Naive B cell (primary cell): Measurements from ENCODE around the gene RNF225. TPM values are rescaled to one million over a fixed set of nuclear protein-coding genes. Genes with fewer than 3 reads are reported as not detected.

Experiments used
- ATAC-seq, 2 donors: fragments of 150-1000 bp; cut with Tn5 transposase; 2 replicates each; pipeline ENCODE4 v1.10.0; 2021; ENCODE audit warnings: low read depth in 2 of 2, mild to moderate bottlenecking in 2 of 2, moderate library complexity in 2 of 2
- DNase-seq: peaks from one replicate; pipeline ENCODE4 v3.0.0; 2022
- H3K27ac Mint-ChIP-seq, 6 donors: one replicate each; pipeline ENCODE4 v1.8.0; 2020 to 2022; ENCODE audit warnings: mild to moderate bottlenecking in 6 of 6, mixed read lengths in 6 of 6, moderate library complexity in 5 of 6, inconsistent platforms in 2 of 6
- H3K27me3 Mint-ChIP-seq, 3 donors: one replicate each; pipeline ENCODE4 v1.8.0; 2021 to 2022; ENCODE audit warnings: mixed read lengths in 3 of 3, mild to moderate bottlenecking in 1 of 3
- H3K36me3 Mint-ChIP-seq, 2 donors: one replicate each; pipeline ENCODE4 v1.8.0; 2020 to 2022; ENCODE audit warnings: mixed read lengths in 2 of 2, inconsistent platforms in 1 of 2, mild to moderate bottlenecking in 1 of 2
- H3K4me1 Mint-ChIP-seq, 3 donors: one replicate each; pipeline ENCODE4 v1.8.0; 2020 to 2022; ENCODE audit warnings: mixed read lengths in 3 of 3, inconsistent platforms in 1 of 3, mild to moderate bottlenecking in 1 of 3, moderate library complexity in 1 of 3
- H3K4me3 Mint-ChIP-seq, 8 donors: one replicate each; pipeline ENCODE4 v1.8.0; 2020 to 2022; ENCODE audit warnings: mild to moderate bottlenecking in 8 of 8, mixed read lengths in 8 of 8, moderate library complexity in 8 of 8, inconsistent platforms in 2 of 8
- H3K9me3 Mint-ChIP-seq, 7 donors: one replicate each; pipeline ENCODE4 v1.8.0; 2020 to 2022; ENCODE audit warnings: mixed read lengths in 7 of 7, mild to moderate bottlenecking in 5 of 7, inconsistent platforms in 2 of 7, moderate library complexity in 1 of 7
- polyA plus RNA-seq, 6 donors: library from polyadenylated mRNA; unstranded; fragments of 300-500 nt; fragmentation: Illumina TruSeq; gene quantifications; one replicate each; pipeline ENCODE4 v1.2.3, GENCODE V29; 2021; ENCODE audit warnings: low read depth in 6 of 6

Gene RNF225
- polyA plus RNA-seq, 6 donors from 2014 or later: not detected

DNA sequence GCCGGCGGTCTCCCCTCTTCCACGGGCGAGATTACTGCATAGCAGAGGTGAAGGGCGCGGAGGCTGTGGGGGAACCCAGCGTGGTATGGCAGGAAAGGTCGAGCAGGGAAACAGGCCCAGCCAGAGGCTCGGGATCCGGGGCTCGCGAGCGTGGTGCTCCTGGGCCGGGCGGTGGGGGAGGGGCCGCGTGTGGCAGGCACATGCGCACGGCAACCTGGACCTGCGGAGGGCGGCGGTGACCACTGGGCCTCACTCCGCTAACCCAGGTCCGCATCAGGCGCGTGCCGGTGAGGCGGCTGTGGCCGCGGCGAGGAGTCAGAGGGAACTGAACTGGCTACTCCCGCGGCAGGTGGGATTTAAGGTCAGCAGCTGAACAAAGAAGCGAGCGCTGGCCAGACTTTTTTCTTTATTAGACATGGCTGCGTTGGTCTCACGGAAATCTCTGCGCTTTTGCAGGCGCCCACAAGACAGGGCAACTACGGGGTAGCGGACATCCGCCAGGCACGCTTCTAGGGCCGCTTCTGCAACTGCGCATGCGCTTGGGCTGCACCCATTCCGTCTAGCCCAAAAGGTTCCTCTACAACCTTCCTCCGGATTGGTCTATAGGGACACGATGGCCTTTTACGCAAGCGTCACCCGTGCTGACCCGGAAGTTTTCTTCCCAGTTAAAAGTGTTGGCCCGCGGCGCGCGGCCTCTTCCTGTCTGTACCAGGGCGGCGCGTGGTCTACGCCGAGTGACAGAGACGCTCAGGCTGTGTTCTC, 8.7 kb upstream of the RNF225 start, which contains the start of gene RPS5:
TSS of gene RPS5 (plus strand) at position 694 of the 762 bp plus-strand sequence. CDS start 869 bp downstream, outside the sequence.
- H3K4me3 Mint-ChIP-seq: peak within 1 kb of the TSS; percentile 88 to 98 (median 96)
- no peaks in the 10 kb centered on the region for H3K9me3 Mint-ChIP-seq
- H3K4me1 Mint-ChIP-seq: peaks cover 18 to 57% (median 41%) of the 10 kb centered on the region in 3 donors
- DNase-seq (peak; percentile 94), ATAC-seq (peak; percentile 88 to 90)
- H3K36me3 Mint-ChIP-seq: peaks cover 0 to 6% of the 10 kb centered on the region in 2 donors
- H3K27me3 Mint-ChIP-seq: no peaks in the 10 kb centered on the region
- peak within 1 kb of the TSS; percentile 98 to 99 (median 98) for H3K27ac Mint-ChIP-seq

DNA sequence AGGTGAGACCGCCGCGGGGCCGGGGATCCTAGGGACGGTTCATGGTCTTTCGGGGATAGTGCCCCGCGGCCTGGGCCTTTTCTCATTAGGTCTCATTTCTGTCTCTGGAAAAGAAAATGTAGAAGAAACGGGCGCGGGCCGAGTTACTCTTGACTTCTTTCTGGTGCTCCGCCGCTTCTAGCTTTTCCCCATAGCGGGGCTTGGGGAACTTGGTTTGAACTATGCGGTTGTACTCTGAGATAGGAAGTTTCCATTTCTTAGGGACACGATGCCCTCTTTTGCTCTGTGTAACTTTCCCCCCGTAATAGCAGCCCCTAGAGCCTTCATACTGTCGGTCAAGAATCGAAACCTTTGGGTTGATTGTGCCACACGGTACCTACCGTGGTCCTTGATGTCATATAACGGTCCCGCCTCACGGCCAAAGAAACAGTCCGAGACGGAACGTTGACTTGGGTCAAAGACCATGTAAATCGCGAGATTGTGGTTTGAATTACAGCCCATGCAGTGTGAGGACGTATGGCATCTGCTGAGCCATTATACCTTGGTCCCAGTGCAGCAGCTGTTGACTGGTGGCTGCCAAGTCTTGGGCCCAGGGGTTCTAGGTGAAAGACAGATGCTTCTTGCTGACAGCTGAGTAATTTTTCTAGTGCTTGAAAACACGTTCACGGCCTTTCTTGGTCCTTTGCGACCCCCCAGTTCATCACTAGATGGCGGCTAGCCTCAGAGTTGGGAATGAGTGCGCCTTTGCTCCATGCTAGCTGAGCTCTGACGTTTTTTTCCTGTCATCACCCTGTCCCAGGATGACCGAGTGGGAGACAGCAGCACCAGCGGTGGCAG, 7.9 kb upstream of the RNF225 start:
- no peaks in the 10 kb centered on the region for H3K9me3 Mint-ChIP-seq
- peaks cover 0 to 6% of the 10 kb centered on the region in 2 donors for H3K36me3 Mint-ChIP-seq
- peak overlapping the region; percentile 88 to 98 (median 96) for H3K4me3 Mint-ChIP-seq
- ATAC-seq (peak in 1 of 2 donors; percentile 2), DNase-seq (no peak)
- H3K27me3 Mint-ChIP-seq: no peaks in the 10 kb centered on the region
- H3K27ac Mint-ChIP-seq: peak overlapping the region; percentile 98 to 99 (median 98)
- H3K4me1 Mint-ChIP-seq: peaks cover 13 to 53% (median 33%) of the 10 kb centered on the region in 3 donors

DNA sequence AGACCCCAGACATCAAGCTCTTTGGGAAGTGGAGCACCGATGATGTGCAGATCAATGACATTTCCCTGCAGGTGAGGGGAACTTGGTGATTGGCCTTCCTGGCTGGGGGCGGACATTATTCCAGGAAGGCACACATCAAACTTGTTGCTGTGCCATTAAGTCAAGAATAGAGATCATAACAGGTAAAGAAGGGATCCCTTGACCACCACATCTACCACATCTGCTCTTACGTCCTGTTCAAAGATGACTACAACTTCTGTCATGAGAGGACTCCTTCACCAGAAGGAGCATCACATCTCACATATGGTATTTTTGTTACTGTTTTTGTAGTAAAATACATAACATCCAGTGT, 7.3 kb upstream of the RNF225 start:
- H3K36me3 Mint-ChIP-seq: peaks cover 4 to 6% of the 10 kb centered on the region in 2 donors
- peak overlapping the region; percentile 88 to 98 (median 96) for H3K4me3 Mint-ChIP-seq
- ATAC-seq (no peak), DNase-seq (no peak)
- H3K27me3 Mint-ChIP-seq: no peaks in the 10 kb centered on the region
- no peaks in the 10 kb centered on the region for H3K9me3 Mint-ChIP-seq
- peaks cover 13 to 55% (median 30%) of the 10 kb centered on the region in 3 donors for H3K4me1 Mint-ChIP-seq
- H3K27ac Mint-ChIP-seq: peak overlapping the region; percentile 91 to 99 (median 98)

DNA sequence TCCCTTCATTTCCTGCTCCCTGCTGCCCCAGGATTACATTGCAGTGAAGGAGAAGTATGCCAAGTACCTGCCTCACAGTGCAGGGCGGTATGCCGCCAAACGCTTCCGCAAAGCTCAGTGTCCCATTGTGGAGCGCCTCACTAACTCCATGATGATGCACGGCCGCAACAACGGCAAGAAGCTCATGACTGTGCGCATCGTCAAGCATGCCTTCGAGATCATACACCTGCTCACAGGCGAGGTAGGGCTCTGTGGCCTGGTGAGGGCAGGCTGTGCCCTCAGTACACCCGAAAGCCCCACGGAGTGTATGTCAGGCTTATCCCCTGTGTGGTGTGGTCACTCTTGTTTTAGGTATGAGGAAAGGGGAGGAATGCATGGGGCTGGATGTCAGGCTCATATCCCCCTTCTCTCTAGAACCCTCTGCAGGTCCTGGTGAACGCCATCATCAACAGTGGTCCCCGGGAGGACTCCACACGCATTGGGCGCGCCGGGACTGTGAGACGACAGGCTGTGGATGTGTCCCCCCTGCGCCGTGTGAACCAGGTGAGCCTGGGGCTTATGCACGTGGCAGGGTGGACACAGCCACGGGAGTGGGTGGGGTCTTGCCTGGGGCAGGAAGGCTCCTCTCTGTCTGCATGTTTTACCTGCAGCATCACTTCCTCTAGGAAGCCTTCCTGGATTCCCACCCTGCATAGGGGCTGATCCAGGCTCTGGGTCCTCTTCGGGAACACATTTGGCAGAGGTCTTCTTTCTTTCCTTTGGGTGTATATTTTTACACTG, 2.3 kb upstream of the RNF225 start:
- no peaks in the 10 kb centered on the region for H3K9me3 Mint-ChIP-seq
- H3K4me3 Mint-ChIP-seq: peak overlapping the region in 2 of 8 donors; percentile 15 to 24
- ATAC-seq (no peak), DNase-seq (no peak)
- H3K4me1 Mint-ChIP-seq: peaks cover 23 to 30% (median 23%) of the 10 kb centered on the region in 3 donors
- peaks cover 0 to 21% (median 20%) of the 10 kb centered on the region in 3 donors for H3K27me3 Mint-ChIP-seq
- no peak overlapping the region for H3K27ac Mint-ChIP-seq
- H3K36me3 Mint-ChIP-seq: peaks cover 17 to 23% of the 10 kb centered on the region in 2 donors

DNA sequence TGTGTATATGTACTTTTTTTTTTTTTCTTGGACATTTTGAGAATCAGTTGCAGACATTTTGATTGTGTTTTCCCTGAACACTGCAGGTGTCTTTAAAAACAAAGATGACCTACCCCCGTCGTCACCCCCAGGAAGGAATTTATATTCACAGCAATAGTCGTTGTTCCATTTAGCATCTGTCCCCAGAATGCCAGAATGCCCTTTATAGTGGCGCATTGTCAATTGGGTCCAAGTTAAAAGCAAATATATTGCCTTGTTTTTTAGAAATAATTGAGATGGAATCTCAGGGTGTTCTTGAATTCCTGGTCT, 1.8 kb upstream of the RNF225 start:
- no peaks in the 10 kb centered on the region for H3K9me3 Mint-ChIP-seq
- H3K4me1 Mint-ChIP-seq: peaks cover 18 to 24% (median 22%) of the 10 kb centered on the region in 3 donors
- ATAC-seq (no peak), DNase-seq (no peak)
- H3K4me3 Mint-ChIP-seq: no peak overlapping the region
- H3K27ac Mint-ChIP-seq: no peak overlapping the region
- H3K36me3 Mint-ChIP-seq: peaks cover 17 to 23% of the 10 kb centered on the region in 2 donors
- peaks cover 0 to 24% (median 23%) of the 10 kb centered on the region in 3 donors for H3K27me3 Mint-ChIP-seq

DNA sequence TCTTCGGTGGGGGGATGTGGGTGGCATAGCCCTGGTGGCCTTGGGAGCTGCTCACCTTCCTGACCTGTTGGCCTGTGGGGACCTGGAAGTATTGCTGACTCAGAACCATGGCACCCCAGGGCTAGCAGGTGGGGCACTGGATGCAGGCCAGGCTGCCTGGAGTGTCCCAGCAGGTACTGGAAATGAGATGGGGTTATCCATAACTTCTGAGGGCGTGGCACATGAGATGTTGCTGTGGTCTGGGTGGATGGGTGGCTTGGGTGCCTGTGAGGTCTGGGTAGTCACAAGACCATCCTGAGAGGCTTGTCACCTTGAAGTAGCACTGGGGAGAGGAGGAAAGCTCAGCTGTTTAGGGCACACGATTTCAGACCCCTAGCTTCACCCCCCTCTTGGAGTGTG, 636 bp upstream of the RNF225 start:
- no peak for ATAC-seq
- peak overlapping the region in 1 of 8 donors; percentile 29 for H3K4me3 Mint-ChIP-seq

DNA sequence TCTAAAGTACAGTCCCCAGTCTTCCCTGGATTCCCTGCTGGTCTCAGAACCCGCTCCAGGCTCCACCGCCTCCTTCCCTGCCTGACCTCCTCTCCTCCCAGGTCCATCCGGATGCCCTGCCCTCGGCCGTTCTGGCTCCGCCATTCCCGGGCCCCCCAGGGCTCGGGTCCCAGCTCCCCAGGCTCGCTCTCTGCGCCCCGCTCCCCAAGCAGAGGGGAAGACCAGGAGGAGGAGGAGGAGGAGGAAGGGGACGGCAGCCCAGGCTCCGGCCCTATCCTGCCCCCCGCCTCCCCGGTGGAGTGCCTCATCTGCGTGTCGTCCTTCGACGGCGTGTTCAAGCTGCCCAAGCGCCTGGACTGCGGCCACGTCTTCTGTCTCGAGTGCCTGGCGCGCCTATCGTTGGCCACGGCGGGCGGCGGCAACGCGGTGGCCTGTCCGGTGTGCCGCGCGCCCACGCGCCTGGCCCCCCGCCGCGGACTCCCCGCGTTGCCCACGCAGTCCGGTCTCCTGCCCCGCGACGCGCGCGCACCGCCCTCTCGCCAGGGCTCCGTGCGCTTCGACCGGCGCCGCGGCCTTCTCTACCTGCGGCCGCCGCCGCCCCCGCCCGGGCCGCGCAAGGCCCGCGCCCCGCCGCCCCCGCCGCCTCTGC, 647 bp downstream of the RNF225 start:
- Mint-ChIP-seq H3K27me3 (peaks cover 6 to 32% (median 23%) of the 10 kb centered on the region in 3 donors), H3K27ac (no peak overlapping the region), H3K4me3 (peak overlapping the region in 2 of 8 donors; percentile 24 to 29), H3K4me1 (peaks cover 21 to 22% (median 21%) of the 10 kb centered on the region in 3 donors), H3K9me3 (no peaks in the 10 kb centered on the region), H3K36me3 (peaks cover 11 to 23% of the 10 kb centered on the region in 2 donors)
- DNase-seq: no peak
- ATAC-seq: no peak

More for the DNA sequence above, 636 bp upstream of the RNF225 start:
- H3K36me3 Mint-ChIP-seq: peaks cover 11 to 23% of the 10 kb centered on the region in 2 donors
- DNase-seq: no peak
- peak overlapping the region in 1 of 6 donors; percentile 46 for H3K27ac Mint-ChIP-seq
- H3K27me3 Mint-ChIP-seq: peaks cover 6 to 28% (median 23%) of the 10 kb centered on the region in 3 donors
- no peaks in the 10 kb centered on the region for H3K9me3 Mint-ChIP-seq
- H3K4me1 Mint-ChIP-seq: peaks cover 13 to 22% (median 20%) of the 10 kb centered on the region in 3 donors

DNA sequence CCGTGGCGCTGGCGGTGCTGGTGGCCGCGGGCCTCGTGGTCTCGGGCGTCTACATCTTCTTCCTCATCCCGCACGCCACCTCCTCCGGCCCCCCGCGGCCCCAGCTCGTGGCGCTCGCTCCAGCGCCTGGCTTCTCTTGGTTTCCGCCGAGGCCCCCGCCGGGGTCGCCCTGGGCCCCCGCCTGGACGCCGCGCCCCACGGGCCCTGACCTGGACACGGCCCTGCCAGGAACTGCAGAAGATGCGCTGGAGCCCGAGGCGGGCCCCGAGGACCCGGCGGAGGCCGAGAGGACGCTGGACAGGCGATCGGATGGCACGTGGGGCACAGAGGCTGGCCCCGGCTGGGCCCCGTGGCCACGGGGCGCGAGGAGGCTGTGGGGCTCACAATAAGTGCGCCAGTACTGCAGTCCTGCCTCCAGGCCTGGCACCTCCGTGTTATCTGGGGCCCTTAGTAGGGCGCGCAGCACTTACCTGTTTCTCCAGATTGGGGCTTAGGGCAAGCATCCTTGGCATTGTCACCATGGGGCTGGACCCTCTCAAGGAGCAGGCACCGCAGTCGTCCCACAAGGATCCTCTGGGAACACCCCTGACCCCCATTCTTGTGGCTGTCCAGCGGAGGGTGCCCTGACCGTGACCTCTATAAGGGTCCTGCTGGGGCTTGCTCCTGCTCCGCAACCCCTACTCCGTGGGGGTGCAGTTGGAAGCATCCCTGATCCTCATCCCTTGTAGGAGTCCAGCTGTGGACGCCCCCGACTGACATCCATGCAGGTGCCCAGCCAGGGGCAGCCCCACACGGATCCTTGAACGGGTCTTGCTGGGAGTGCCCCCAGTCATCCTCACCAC, 1.5 kb downstream of the RNF225 start:
- no peak overlapping the region for H3K27ac Mint-ChIP-seq
- H3K36me3 Mint-ChIP-seq: peaks cover 11 to 23% of the 10 kb centered on the region in 2 donors
- ATAC-seq: no peak
- H3K27me3 Mint-ChIP-seq: peaks cover 6 to 34% (median 23%) of the 10 kb centered on the region in 3 donors
- peaks cover 22 to 26% (median 25%) of the 10 kb centered on the region in 3 donors for H3K4me1 Mint-ChIP-seq
- H3K4me3 Mint-ChIP-seq: peak overlapping the region in 5 of 8 donors; percentile 5 to 58 (median 28)
- DNase-seq: no peak
- H3K9me3 Mint-ChIP-seq: no peaks in the 10 kb centered on the region

DNA sequence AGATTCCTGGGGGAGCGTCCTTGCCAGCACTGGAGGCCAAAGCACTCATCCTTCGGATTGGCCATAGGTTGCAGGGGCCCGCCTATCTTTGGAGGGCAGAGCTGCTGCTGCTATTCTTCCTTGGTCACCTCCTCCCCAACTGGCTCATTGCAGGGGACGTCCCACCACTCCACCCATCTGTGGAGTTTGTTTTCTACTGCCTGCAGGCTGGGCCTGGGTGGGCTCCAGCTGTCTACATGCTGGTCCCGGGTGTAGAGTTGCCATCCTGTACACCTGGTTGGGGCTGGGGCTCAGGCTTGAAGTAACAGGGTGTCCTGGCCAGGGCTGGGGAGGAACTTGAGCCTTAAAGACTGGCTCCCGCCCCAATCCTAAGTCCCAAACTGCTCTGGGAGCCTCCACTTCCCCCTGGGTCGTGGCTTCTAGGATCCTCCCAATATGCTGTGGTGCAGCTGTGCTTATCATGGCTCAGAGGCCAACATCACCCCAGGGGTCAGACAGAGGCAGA, 2.1 kb downstream of the RNF225 start:
- DNase-seq: no peak
- peaks cover 20 to 26% (median 25%) of the 10 kb centered on the region in 3 donors for H3K4me1 Mint-ChIP-seq

DNA sequence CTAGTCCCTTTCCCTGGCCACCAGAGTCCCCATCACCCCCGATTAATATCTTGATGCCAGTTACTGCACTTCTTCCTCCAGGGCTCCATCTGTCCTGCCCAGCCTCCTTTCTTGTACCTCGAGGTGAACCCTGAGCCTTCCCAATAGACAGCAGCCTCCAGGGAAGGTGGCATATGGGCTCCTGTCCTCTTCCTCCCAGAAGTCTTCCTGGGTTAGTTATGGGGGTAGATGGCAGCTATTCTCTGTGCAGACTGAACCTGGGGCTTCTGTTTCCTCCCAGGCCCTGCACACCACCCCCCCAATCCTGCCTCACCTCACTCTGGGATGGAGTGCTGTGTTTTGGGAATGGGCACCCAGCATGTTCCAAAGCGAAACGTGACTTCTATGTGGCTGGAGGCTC, 2.6 kb downstream of the RNF225 start:
- DNase-seq (no peak), ATAC-seq (no peak)
- H3K36me3 Mint-ChIP-seq: peaks cover 11 to 19% of the 10 kb centered on the region in 2 donors
- no peaks in the 10 kb centered on the region for H3K9me3 Mint-ChIP-seq
- peak overlapping the region in 2 of 8 donors; percentile 29 to 71 for H3K4me3 Mint-ChIP-seq
- H3K27me3 Mint-ChIP-seq: peaks cover 6 to 34% (median 23%) of the 10 kb centered on the region in 3 donors
- H3K4me1 Mint-ChIP-seq: peaks cover 16 to 26% (median 25%) of the 10 kb centered on the region in 3 donors
- H3K27ac Mint-ChIP-seq: no peak overlapping the region

More for the DNA sequence above, 2.1 kb downstream of the RNF225 start:
- peak overlapping the region in 4 of 8 donors; percentile 24 to 71 (median 43) for H3K4me3 Mint-ChIP-seq
- H3K9me3 Mint-ChIP-seq: no peaks in the 10 kb centered on the region
- H3K27ac Mint-ChIP-seq: no peak overlapping the region
- H3K36me3 Mint-ChIP-seq: peaks cover 11 to 23% of the 10 kb centered on the region in 2 donors
- H3K27me3 Mint-ChIP-seq: peaks cover 6 to 34% (median 23%) of the 10 kb centered on the region in 3 donors
- no peak for ATAC-seq

DNA sequence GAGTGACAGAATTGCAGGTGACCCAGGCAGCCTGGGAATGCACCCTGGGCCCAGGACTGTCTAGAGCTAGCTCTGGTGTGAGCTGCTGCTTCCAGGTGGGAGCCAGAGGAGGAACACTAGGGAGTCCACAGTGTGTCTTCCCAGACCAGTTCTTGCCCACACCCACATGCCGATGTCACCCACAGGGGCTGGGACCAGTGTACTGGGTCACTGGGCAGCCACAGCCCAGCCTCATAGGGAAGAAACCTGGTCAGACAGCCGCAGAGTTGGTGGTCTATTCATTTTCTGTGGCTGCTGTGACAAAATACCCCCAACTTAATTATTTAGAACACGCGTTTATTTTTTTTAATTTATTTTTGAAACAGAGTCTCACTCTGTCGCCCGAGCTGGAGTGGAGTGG, 3.1 kb downstream of the RNF225 start:
- peaks cover 16 to 26% (median 24%) of the 10 kb centered on the region in 3 donors for H3K4me1 Mint-ChIP-seq
- ATAC-seq (no peak), DNase-seq (no peak)
- H3K4me3 Mint-ChIP-seq: no peak overlapping the region
- H3K9me3 Mint-ChIP-seq: no peaks in the 10 kb centered on the region
- peaks cover 8 to 14% of the 10 kb centered on the region in 2 donors for H3K36me3 Mint-ChIP-seq
- peak overlapping the region in 1 of 6 donors; percentile 57 for H3K27ac Mint-ChIP-seq
- peaks cover 6 to 34% (median 23%) of the 10 kb centered on the region in 3 donors for H3K27me3 Mint-ChIP-seq
